Measurements from ENCODE around the gene DLX3.

- TF ChIP-seq CTCF (IDR thresholded peaks at IDR 0.05) (no peak), EZH2phosphoT487 (IDR thresholded peaks at IDR 0.05; ENCODE audit: borderline replicate concordance, low read depth) (no peak), TCF12 (IDR thresholded peaks at IDR 0.05) (no peak), GABPA (IDR thresholded peaks at IDR 0.05; ENCODE audit: low read depth) (no peak), POLR2AphosphoS5 (IDR thresholded peaks at IDR 0.05; ENCODE audit: low read depth, low read length) (no peak), RFX5 (IDR thresholded peaks at IDR 0.05; ENCODE audit: low read length) (no peak), RXRA (IDR thresholded peaks at IDR 0.05; ENCODE audit: borderline replicate concordance, low read depth) (no peak), JUND (IDR thresholded peaks at IDR 0.05) (no peak), NRF1 (IDR thresholded peaks at IDR 0.05; ENCODE audit: low read depth, low read length) (no peak)
These were observed 43.5 kb downstream of the DLX3 start for GRCh38 chr17:49951362-49952082.
